GM21528 (cell line): ENCODE data around the gene WNT9B.

ENCODE experiments used
- ATAC-seq: cut with Tn5 transposase; IDR thresholded peaks from one replicate; pipeline ENCODE4 v1.9.1; 2021; ENCODE audit warnings: mild to moderate bottlenecking, moderate library complexity; ENCODE audit not compliant: unreplicated experiment, low FRiP score

The WNT9B gene

DNA sequence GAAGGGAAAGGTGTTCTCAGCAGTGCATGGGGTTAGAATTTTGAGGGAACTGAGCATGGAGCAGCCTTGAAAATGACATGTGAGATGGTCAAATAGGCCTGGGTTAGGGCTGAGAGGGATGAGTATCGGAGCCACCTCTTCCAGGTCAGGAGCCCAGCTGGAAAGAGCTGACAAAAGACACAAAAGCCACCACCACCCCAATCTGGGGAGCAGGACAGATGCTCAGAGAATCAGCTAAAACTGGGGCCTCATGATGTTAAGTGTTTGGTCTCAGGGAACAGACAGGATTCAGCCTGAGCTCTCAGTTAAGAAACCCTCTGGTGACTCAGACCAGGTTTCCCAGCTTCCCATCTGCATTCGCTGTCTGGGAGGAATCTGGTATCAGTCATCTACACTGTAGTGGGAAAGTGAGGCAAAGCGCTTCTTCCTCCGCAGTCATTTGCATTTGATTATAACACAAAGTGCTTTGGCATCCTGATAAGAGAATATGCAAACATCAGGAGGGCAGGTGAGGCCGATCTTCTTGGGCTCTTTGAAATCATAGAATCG, 2.6 kb downstream of the WNT9B start:
- no peak for ATAC-seq

DNA sequence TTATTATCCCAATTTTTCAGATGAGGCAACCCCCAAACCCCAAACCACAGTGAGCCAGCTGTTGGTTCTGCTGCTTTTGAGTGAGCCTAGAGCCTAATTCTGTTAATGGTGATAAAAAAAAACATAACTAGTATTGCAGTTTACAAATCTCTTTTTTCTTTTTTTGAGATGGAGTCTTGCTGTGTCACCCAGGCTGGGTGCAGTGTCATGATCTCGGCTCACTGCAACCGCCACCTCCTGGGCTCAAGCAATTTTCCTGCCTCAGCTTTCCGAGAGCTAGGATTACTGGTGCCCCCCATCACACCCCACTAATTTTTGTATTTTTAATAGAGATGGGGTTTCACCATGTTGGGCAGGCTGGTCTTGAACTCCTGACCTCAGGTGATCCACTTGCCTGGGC, 3.1 kb downstream of the WNT9B start:
- no peak for ATAC-seq

DNA sequence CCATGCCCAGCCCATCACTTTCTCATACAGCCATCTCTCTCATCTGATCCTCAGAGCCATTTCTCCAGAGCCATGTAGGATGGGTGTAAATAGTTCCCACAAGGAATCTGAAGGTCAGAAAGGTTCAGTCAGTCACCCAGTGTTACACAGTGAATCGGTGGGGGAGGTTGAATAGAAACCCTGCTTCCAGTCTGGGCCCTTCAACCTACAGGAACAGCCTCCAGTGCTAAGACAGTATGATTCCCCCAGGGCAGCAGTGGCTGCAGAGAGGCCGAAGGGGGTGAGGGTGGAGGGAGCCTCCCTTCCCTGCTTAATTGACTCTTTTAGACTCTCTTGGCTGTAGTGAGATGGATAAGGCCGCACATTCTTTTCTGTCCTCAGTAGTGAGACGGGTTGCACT, 3.6 kb downstream of the WNT9B start:
- ATAC-seq = no peak

DNA sequence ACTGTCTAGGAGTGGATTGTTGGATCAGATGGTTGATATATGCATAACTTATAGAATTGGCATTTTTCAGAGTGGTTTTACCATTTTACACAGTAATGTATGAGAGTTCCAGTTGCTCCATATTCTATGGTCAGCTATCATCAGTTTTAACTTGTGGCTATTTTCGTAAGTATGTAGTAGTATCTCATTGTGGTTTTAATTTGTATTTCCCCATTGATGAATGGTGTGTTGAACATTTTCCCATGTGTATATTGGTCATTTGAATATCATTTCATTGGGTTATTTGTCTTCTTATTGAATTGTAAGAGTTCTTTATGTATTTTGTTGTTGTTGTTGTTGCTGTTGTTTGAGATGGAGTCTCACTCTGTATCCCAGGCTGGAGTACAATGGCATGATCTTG, 6.2 kb downstream of the WNT9B start:
- ATAC-seq = no peak

DNA sequence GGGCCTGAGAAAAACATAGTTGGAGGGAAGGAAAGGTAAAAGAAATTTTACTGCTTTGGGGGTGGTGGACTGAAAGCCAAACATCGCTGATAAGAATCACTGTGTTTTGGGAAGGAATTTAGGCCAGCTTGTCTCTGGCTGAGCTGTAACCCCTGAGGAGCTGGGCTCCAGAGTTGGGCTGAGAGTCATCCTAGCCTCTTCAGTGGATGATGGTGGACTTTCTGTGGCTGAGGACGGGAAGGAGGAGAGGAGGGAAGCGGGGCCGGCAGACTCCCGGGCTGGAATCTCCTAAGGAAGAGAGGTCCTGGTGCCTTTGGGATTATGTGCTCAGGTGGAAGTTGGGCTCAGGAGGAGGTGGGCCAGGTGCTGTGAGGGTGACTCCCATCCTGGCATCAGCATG, 8.6 kb downstream of the WNT9B start:
- ATAC-seq = no peak

GRCh38 chr17:46862949-46863348, 11.6 kb downstream of the WNT9B start:
- no peak for ATAC-seq

- ATAC-seq = no peak
Observed at GRCh38 chr17:46863383-46864121, 12.2 kb downstream of the WNT9B start.

DNA sequence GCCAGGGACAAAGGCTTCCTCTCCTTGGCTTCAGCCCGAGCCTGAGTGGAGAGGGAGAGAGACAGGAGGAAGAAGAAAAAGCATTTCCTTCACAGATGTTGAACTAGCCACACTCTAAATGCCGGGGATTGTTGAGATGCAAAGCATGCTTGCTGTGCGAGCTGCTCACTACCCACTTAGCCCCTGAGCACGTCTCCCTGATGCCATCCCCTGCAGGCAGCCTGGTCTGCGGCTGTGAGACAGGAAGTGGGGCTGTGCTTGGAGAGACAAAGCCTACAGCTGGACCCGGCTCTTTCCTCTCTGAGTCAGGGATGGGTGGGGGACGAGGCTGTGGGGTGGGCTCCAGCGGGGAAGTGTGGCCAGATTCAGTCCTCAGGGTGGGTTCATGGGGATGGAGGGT, 13.7 kb downstream of the WNT9B start:
- ATAC-seq = no peak

DNA sequence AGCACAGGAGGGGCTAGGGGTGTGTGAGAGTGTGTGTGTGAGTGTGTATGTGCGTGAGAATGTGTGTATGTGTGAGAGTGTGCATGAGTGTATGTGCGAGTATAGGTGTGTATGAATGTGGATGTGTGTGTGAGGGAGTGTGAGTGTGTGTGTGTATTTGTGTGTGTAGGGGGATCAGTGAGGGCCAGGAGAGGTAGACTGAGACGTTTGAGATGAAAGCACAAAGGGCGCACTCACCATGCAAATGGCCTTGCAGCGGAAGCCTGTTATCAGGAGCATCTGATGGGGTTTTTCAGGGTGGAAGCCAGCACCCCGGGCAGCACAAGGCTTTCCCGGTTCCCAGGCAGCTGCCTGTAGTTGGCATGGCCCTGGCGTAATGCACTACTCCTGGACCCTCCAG, 14.9 kb downstream of the WNT9B start:
- ATAC-seq = no peak

GRCh38 chr17:46866747-46867146, 15.4 kb downstream of the WNT9B start:
- no peak for ATAC-seq

- no peak for ATAC-seq
Observed at GRCh38 chr17:46868689-46869187, 17.4 kb downstream of the WNT9B start.

- no peak for ATAC-seq
Observed at GRCh38 chr17:46869296-46869695, 17.9 kb downstream of the WNT9B start.

DNA sequence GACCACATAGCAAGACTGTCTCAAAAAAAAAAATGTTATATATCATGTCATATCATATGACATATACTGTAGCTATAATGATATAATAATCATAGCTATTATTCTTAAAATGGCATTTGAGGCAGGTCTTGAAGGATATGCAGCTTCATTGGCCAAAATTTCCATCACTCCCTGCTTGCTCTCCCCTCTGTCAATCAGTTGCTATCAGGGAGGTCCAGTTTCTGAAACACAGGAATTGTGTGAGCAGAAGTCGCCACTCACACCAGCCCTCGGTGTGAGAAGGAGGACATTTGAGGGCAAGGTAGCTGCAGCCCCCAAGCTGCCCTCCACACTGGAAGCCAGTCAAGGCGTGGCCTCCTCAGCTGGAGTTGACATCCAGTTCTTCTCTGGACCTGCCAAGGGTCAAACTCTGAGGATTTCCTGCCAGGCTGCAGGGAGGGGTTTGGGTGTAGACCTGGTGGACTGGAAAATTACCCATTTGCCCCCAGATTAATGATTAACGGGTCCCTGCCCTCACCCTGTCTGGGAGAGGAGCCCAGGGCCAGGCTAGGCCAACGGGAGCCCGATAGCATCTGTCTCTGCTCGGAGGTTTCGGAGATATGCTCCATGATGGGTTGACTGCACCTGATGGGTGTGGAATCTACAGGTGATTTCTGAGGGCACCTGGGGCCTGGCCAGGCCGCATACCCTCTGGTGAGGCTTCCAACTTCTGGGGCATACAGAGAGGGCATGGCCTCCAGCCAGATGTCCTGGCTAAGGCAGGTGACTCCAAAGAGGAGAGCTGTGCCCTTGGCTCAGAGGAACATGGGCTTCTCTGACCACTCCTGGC, 18.8 kb downstream of the WNT9B start:
- no peak for ATAC-seq

GRCh38 chr17:46872421-46872820, 21.0 kb downstream of the WNT9B start:
- ATAC-seq = no peak

GRCh38 chr17:46873941-46874645, 22.7 kb downstream of the WNT9B start:
- ATAC-seq = no peak

- ATAC-seq = no peak
Observed at GRCh38 chr17:46874906-46875305, 23.5 kb downstream of the WNT9B start.

GRCh38 chr17:46875849-46876352, 24.5 kb downstream of the WNT9B start:
- ATAC-seq = no peak

GRCh38 chr17:46876353-46876887, 25.0 kb downstream of the WNT9B start:
- no peak for ATAC-seq

DNA sequence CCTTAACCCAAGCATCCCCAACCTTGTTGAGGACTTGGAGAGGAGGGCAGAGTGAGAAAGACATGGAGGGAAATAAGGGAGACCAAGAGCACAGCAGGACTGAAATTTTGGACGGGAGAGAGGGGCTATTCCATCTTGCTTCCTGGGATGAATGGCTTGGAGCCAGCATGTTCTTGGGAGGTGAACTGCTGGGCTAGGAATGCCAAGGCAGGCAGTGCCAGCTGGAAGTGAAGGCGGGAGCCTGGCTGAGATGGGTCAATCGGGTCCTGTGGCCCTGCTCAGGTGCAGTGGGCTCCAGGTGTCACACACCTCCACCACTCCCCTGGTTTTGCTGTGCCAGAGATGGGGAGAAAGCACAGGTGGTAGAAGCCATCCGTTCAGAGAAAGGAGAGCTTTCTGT, 25.5 kb downstream of the WNT9B start:
- no peak for ATAC-seq

DNA sequence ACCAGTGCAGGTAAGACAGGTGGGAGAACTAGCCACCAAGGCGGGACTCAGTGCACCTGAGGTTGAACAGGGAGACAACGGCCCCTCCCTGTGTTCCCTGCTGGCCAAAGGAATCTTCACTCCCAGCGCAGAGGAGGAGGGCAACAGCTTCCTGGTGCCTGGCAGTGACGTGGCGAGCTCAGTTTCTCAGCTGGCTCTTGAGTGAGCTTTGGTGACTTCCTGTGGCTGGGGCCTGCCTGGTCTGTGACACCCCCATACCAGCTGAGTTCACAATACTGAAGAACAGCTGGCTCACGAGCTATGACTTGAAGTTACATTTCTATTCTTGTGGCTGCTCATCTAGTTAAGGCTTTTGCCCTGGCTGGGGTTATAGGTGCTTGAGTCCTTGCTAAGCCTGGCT, 26.1 kb downstream of the WNT9B start:
- ATAC-seq = no peak
